ENCODE measurements around the gene DPYD. TPM values are rescaled to one million over a fixed set of nuclear protein-coding genes. Genes with fewer than 3 reads are reported as not detected.

Gene DPYD
- total RNA-seq, 2 experiments from 2014 or later, result 42.1 to 44.6 TPM

GRCh38 chr1:97143236-97143882 lies 777.5 kb downstream of the DPYD start:
- H3K27me3 Mint-ChIP-seq, result no peaks in the 10 kb centered on the region
- no peak overlapping the region for H3K4me3 Mint-ChIP-seq
- H3K27ac Mint-ChIP-seq, result no peak overlapping the region
- ChIA-PET CTCF (no interaction called here), POLR2A (no interaction called here)
- DNase-seq, result no peak
- peaks cover 3% of the 10 kb centered on the region for H3K4me1 Mint-ChIP-seq
- H3K36me3 Mint-ChIP-seq (ENCODE audit: low read depth), result no peaks in the 10 kb centered on the region
- no peaks in the 10 kb centered on the region for H3K9me3 Mint-ChIP-seq

GRCh38 chr1:97140611-97141010 lies 780.2 kb downstream of the DPYD start:
- no peaks in the 10 kb centered on the region for H3K9me3 Mint-ChIP-seq
- CTCF ChIA-PET, result no interaction called here
- POLR2A ChIA-PET, result no interaction called here
- no peak overlapping the region for H3K27ac Mint-ChIP-seq
- H3K36me3 Mint-ChIP-seq (ENCODE audit: low read depth), result no peaks in the 10 kb centered on the region
- no peak overlapping the region for H3K4me3 Mint-ChIP-seq
- no peaks in the 10 kb centered on the region for H3K27me3 Mint-ChIP-seq
- peaks cover 4% of the 10 kb centered on the region for H3K4me1 Mint-ChIP-seq
- DNase-seq, result no peak

GRCh38 chr1:97139512-97139911 lies 781.3 kb downstream of the DPYD start:
- H3K4me3 Mint-ChIP-seq, result no peak overlapping the region
- peaks cover 4% of the 10 kb centered on the region for H3K4me1 Mint-ChIP-seq
- POLR2A ChIA-PET, result no interaction called here
- no peak for DNase-seq
- H3K9me3 Mint-ChIP-seq, result no peaks in the 10 kb centered on the region
- no peaks in the 10 kb centered on the region for H3K36me3 Mint-ChIP-seq (ENCODE audit: low read depth)
- H3K27me3 Mint-ChIP-seq, result no peaks in the 10 kb centered on the region
- CTCF ChIA-PET, result interaction anchor here (1.2 kb wide), 1 partner anchor 386 kb away, joined by 5 read pairs; no protein-coding TSS in a partner anchor
- H3K27ac Mint-ChIP-seq, result no peak overlapping the region

- DNase-seq, result no peak
Observed at GRCh38 chr1:97138515-97139032, 782.3 kb downstream of the DPYD start.

GRCh38 chr1:97137862-97138514 lies 782.8 kb downstream of the DPYD start:
- POLR2A ChIA-PET, result no interaction called here
- Mint-ChIP-seq H3K4me1 (peaks cover 4% of the 10 kb centered on the region), H3K27ac (no peak overlapping the region)

More at GRCh38 chr1:97138515-97139032, 782.3 kb downstream of the DPYD start:
- Mint-ChIP-seq H3K4me1 (peaks cover 4% of the 10 kb centered on the region), H3K9me3 (no peaks in the 10 kb centered on the region), H3K4me3 (no peak overlapping the region), H3K27me3 (no peaks in the 10 kb centered on the region), H3K27ac (no peak overlapping the region), H3K36me3 (ENCODE audit: low read depth) (no peaks in the 10 kb centered on the region)
- ChIA-PET POLR2A (no interaction called here), CTCF (interaction anchor here (1.0 to 1.2 kb wide), 4 partner anchors 12 to 915 kb away, joined by 3 to 6 read pairs (median 4); no protein-coding TSS in a partner anchor)

GRCh38 chr1:97136996-97137395 lies 783.8 kb downstream of the DPYD start:
- CTCF ChIA-PET, result no interaction called here
- no peak overlapping the region for H3K27ac Mint-ChIP-seq
- H3K9me3 Mint-ChIP-seq, result no peaks in the 10 kb centered on the region
- H3K27me3 Mint-ChIP-seq, result no peaks in the 10 kb centered on the region
- no peak overlapping the region for H3K4me3 Mint-ChIP-seq
- no peak for DNase-seq
- POLR2A ChIA-PET, result no interaction called here
- H3K36me3 Mint-ChIP-seq (ENCODE audit: low read depth), result no peaks in the 10 kb centered on the region
- peaks cover 4% of the 10 kb centered on the region for H3K4me1 Mint-ChIP-seq

More at GRCh38 chr1:97137862-97138514, 782.8 kb downstream of the DPYD start:
- CTCF ChIA-PET, result interaction anchor here (1.0 to 1.2 kb wide), 4 partner anchors 12 to 916 kb away, joined by 3 to 6 read pairs (median 4); no protein-coding TSS in a partner anchor
- Mint-ChIP-seq H3K27me3 (no peaks in the 10 kb centered on the region), H3K36me3 (ENCODE audit: low read depth) (no peaks in the 10 kb centered on the region), H3K9me3 (no peaks in the 10 kb centered on the region), H3K4me3 (no peak overlapping the region)
- DNase-seq, result peak; percentile 18

GRCh38 chr1:97135972-97136371 lies 784.9 kb downstream of the DPYD start:
- ChIA-PET POLR2A (no interaction called here), CTCF (no interaction called here)
- H3K4me3 Mint-ChIP-seq, result no peak overlapping the region
- no peaks in the 10 kb centered on the region for H3K27me3 Mint-ChIP-seq
- no peaks in the 10 kb centered on the region for H3K9me3 Mint-ChIP-seq
- DNase-seq, result no peak
- H3K4me1 Mint-ChIP-seq, result peaks cover 4% of the 10 kb centered on the region
- no peak overlapping the region for H3K27ac Mint-ChIP-seq
- no peaks in the 10 kb centered on the region for H3K36me3 Mint-ChIP-seq (ENCODE audit: low read depth)

- H3K4me1 Mint-ChIP-seq, result no peaks in the 10 kb centered on the region
- no peak for DNase-seq
- H3K27me3 Mint-ChIP-seq, result no peaks in the 10 kb centered on the region
- CTCF ChIA-PET, result no interaction called here
- no peak overlapping the region for H3K4me3 Mint-ChIP-seq
- H3K36me3 Mint-ChIP-seq (ENCODE audit: low read depth), result no peaks in the 10 kb centered on the region
- H3K27ac Mint-ChIP-seq, result no peak overlapping the region
- H3K9me3 Mint-ChIP-seq, result no peaks in the 10 kb centered on the region
- POLR2A ChIA-PET, result no interaction called here
Observed at GRCh38 chr1:97128426-97128825, 792.4 kb downstream of the DPYD start.

- H3K9me3 Mint-ChIP-seq, result no peaks in the 10 kb centered on the region
- H3K4me1 Mint-ChIP-seq, result no peaks in the 10 kb centered on the region
- H3K4me3 Mint-ChIP-seq, result no peak overlapping the region
- no peak overlapping the region for H3K27ac Mint-ChIP-seq
- no peaks in the 10 kb centered on the region for H3K36me3 Mint-ChIP-seq (ENCODE audit: low read depth)
- POLR2A ChIA-PET, result no interaction called here
- DNase-seq, result no peak
- no peaks in the 10 kb centered on the region for H3K27me3 Mint-ChIP-seq
- CTCF ChIA-PET, result no interaction called here
Observed at GRCh38 chr1:97123717-97124431, 797.0 kb downstream of the DPYD start.

- no peaks in the 10 kb centered on the region for H3K36me3 Mint-ChIP-seq (ENCODE audit: low read depth)
- no peak overlapping the region for H3K4me3 Mint-ChIP-seq
- H3K27me3 Mint-ChIP-seq, result no peaks in the 10 kb centered on the region
- H3K9me3 Mint-ChIP-seq, result no peaks in the 10 kb centered on the region
- CTCF ChIA-PET, result no interaction called here
- POLR2A ChIA-PET, result no interaction called here
- DNase-seq, result no peak
- H3K4me1 Mint-ChIP-seq, result no peaks in the 10 kb centered on the region
- H3K27ac Mint-ChIP-seq, result no peak overlapping the region
Observed at GRCh38 chr1:97120806-97121205, 800.0 kb downstream of the DPYD start.

GRCh38 chr1:97119260-97120158 lies 801.3 kb downstream of the DPYD start:
- H3K4me3 Mint-ChIP-seq, result no peak overlapping the region
- DNase-seq, result no peak
- no peaks in the 10 kb centered on the region for H3K4me1 Mint-ChIP-seq
- no peaks in the 10 kb centered on the region for H3K9me3 Mint-ChIP-seq
- no peaks in the 10 kb centered on the region for H3K36me3 Mint-ChIP-seq (ENCODE audit: low read depth)
- ChIA-PET POLR2A (no interaction called here), CTCF (interaction anchor here (1.0 kb wide), 1 partner anchor 124 kb away, joined by 3 read pairs; no protein-coding TSS in a partner anchor)
- no peaks in the 10 kb centered on the region for H3K27me3 Mint-ChIP-seq
- no peak overlapping the region for H3K27ac Mint-ChIP-seq

- no peaks in the 10 kb centered on the region for H3K36me3 Mint-ChIP-seq (ENCODE audit: low read depth)
- H3K27me3 Mint-ChIP-seq, result no peaks in the 10 kb centered on the region
- H3K4me1 Mint-ChIP-seq, result no peaks in the 10 kb centered on the region
- no peaks in the 10 kb centered on the region for H3K9me3 Mint-ChIP-seq
- H3K4me3 Mint-ChIP-seq, result no peak overlapping the region
- CTCF ChIA-PET, result no interaction called here
- no peak overlapping the region for H3K27ac Mint-ChIP-seq
- POLR2A ChIA-PET, result no interaction called here
- DNase-seq, result no peak
Observed at GRCh38 chr1:97114842-97115241, 806.0 kb downstream of the DPYD start.

- H3K36me3 Mint-ChIP-seq (ENCODE audit: low read depth), result no peaks in the 10 kb centered on the region
- no peak for DNase-seq
- no peak overlapping the region for H3K27ac Mint-ChIP-seq
- H3K27me3 Mint-ChIP-seq, result no peaks in the 10 kb centered on the region
- CTCF ChIA-PET, result no interaction called here
- no peaks in the 10 kb centered on the region for H3K9me3 Mint-ChIP-seq
- no peak overlapping the region for H3K4me3 Mint-ChIP-seq
- POLR2A ChIA-PET, result no interaction called here
- no peaks in the 10 kb centered on the region for H3K4me1 Mint-ChIP-seq
Observed at GRCh38 chr1:97112442-97112841, 808.4 kb downstream of the DPYD start.
